HepG2 (cell line): ENCODE measurements around the gene KATNB1. TPM values are rescaled to one million over a fixed set of nuclear protein-coding genes. Genes with fewer than 3 reads are reported as not detected.

ENCODE experiments used
- GLI4 ChIP-seq: sonication (generic); formaldehyde crosslinking; IDR thresholded peaks from 2 replicates; pipeline ENCODE4 v1.5.1; 2020; ENCODE audit warnings: missing genetic modification reagents, mild to moderate bottlenecking, moderate library complexity, borderline replicate concordance
- KLF9 ChIP-seq: IDR thresholded peaks from 2 replicates; pipeline ENCODE4 v1.6.1; 2016; ENCODE audit warnings: low read depth
- MTF2 ChIP-seq: sonication (generic); formaldehyde crosslinking; IDR thresholded peaks from 2 replicates; pipeline ENCODE4 v1.5.0; 2020; ENCODE audit warnings: missing genetic modification reagents, borderline replicate concordance
- TEAD2 ChIP-seq: sonication (generic); formaldehyde crosslinking; IDR thresholded peaks from 2 replicates; pipeline ENCODE4 v1.9.0; 2021; ENCODE audit warnings: missing genetic modification reagents
- ZNF235 ChIP-seq: sonication (generic); formaldehyde crosslinking; IDR thresholded peaks from 2 replicates; pipeline ENCODE4 v1.8.1; 2023; ENCODE audit warnings: mild to moderate bottlenecking, missing genetic modification reagents, borderline replicate concordance
- ZNF543 ChIP-seq: sonication (generic); formaldehyde crosslinking; IDR thresholded peaks from 2 replicates; pipeline ENCODE4 v1.4.0; 2020; ENCODE audit warnings: mild to moderate bottlenecking, missing genetic modification reagents
- ZNF567 ChIP-seq: sonication (generic); formaldehyde crosslinking; IDR thresholded peaks from 2 replicates; pipeline ENCODE4 v1.8.1; 2023; ENCODE audit warnings: mild to moderate bottlenecking, missing genetic modification reagents, borderline replicate concordance
- ZNF629 ChIP-seq: sonication (generic); formaldehyde crosslinking; conservative IDR thresholded peaks from 2 replicates; pipeline ENCODE4 v1.5.0; 2020; ENCODE audit warnings: missing genetic modification reagents
- ZZZ3 ChIP-seq: sonication (generic); formaldehyde crosslinking; IDR thresholded peaks from 2 replicates; pipeline ENCODE4 v1.4.0; 2020; ENCODE audit warnings: missing genetic modification reagents, mild to moderate bottlenecking, borderline replicate concordance
- polyA plus RNA-seq, 8 experiments: library from polyadenylated mRNA; depleted of rRNA in 3 of 8; stranded (reverse) in 7 of 8; unstranded in 1 of 8; fragments of >200 nt; fragmentation: Illumina TruSeq in 4 of 8; extraction: Trizol in 4 of 8; gene quantifications; 2 replicates each; pipeline versions ENCODE4 v1.2.1 to v1.2.3, GENCODE V29; 2011 to 2016; ENCODE audit warnings: low read depth in 4 of 8, missing spikeins in 1 of 8, mixed read lengths in 1 of 8; ENCODE audit not compliant: insufficient read depth in 1 of 8
- total RNA-seq, 5 experiments: library from RNA; depleted of rRNA; stranded (reverse); fragments of >200 nt; fragmentation: Illumina TruSeq; extraction: Trizol; gene quantifications; 2 replicates each; pipeline ENCODE4 v1.2.3, GENCODE V29; 2016; ENCODE audit warnings: low read depth in 1 of 5
- TF ChIP-seq, protein P1 (sequence below): sonication (generic); IDR thresholded peaks from 2 replicates; pipeline ENCODE4 v1.6.1; 2016; ENCODE audit warnings: low read depth, borderline replicate concordance
- TF ChIP-seq, protein P2 (sequence below): sonication (generic); formaldehyde crosslinking; IDR thresholded peaks from 2 replicates; pipeline ENCODE4 v1.5.1; 2020; ENCODE audit warnings: missing genetic modification reagents, mild to moderate bottlenecking, borderline replicate concordance
- TF ChIP-seq, protein P3 (sequence below): IDR thresholded peaks from 2 replicates; pipeline ENCODE4 v1.6.1; 2016; ENCODE audit warnings: low read depth, borderline replicate concordance
- TF ChIP-seq, protein P4 (sequence below): sonication (generic); formaldehyde crosslinking; IDR thresholded peaks from 2 replicates; pipeline ENCODE4 v1.8.1; 2023; ENCODE audit warnings: missing genetic modification reagents, mild to moderate bottlenecking, borderline replicate concordance
- TF ChIP-seq, protein P5 (sequence below): sonication (generic); formaldehyde crosslinking; IDR thresholded peaks from 2 replicates; pipeline ENCODE4 v1.5.1; 2020; ENCODE audit warnings: mild to moderate bottlenecking, missing genetic modification reagents, moderate library complexity
- TF ChIP-seq, protein P6 (sequence below): sonication (generic); formaldehyde crosslinking; IDR thresholded peaks from 2 replicates; pipeline ENCODE4 v1.4.0; 2020; ENCODE audit warnings: mild to moderate bottlenecking, missing genetic modification reagents, borderline replicate concordance

Gene KATNB1
- total and polyA plus RNA-seq, 2 of the 13 experiments (the other 11 are each of a cell fraction or from before 2014, with no cell fraction given), result 31.5 to 43.5 TPM

DNA sequence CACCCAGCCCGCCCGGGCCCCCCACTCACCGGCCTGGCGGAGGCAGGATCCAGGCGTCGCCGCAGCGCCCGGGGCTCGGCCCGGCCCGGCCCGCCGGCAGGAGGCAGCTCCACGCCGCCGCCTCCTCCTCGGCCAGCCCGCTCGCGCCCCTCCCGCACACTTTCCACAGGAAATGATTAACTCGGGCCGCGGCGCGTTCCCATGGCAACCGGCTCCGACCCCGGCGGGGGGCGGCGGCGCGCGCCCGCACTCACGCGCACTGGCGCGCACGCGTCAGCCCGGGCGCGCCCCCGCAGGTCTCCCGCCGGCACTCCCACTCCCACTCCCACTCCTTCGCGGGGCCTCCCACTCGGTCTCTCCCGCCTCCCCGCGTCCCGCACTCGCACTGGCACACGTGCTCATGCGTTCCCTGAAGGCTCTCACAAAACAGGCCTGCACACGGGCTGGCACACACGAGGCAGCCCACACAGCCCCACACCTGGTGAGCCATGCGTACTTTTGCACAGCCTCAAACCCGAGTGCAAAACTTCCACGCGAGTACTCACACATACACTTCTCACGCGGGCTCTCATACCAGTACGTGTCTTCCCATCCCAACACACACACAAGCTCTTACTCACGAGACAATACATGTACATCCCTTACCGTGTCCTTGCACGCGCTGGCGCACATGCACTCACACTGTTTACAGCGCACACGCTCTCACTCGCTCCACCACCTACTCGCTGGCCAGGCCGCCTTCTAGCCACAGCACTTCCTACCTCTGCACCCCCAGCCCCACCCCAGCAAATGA is 67.0 kb downstream of the KATNB1 start, which contains the start of gene KIFC3 (continued):
- TF ChIP-seq, protein P1, sequence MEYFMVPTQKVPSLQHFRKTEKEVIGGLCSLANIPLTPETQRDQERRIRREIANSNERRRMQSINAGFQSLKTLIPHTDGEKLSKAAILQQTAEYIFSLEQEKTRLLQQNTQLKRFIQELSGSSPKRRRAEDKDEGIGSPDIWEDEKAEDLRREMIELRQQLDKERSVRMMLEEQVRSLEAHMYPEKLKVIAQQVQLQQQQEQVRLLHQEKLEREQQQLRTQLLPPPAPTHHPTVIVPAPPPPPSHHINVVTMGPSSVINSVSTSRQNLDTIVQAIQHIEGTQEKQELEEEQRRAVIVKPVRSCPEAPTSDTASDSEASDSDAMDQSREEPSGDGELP, result no peak; the same call in 1 of the 2 replicates
- TF ChIP-seq KLF9 (CRISPR knock-in tag), result no peak
- TF ChIP-seq ZNF629 (CRISPR knock-in tag), result peak; percentile 33; the same call in 1 of the 2 replicates
- TF ChIP-seq, protein P2, sequence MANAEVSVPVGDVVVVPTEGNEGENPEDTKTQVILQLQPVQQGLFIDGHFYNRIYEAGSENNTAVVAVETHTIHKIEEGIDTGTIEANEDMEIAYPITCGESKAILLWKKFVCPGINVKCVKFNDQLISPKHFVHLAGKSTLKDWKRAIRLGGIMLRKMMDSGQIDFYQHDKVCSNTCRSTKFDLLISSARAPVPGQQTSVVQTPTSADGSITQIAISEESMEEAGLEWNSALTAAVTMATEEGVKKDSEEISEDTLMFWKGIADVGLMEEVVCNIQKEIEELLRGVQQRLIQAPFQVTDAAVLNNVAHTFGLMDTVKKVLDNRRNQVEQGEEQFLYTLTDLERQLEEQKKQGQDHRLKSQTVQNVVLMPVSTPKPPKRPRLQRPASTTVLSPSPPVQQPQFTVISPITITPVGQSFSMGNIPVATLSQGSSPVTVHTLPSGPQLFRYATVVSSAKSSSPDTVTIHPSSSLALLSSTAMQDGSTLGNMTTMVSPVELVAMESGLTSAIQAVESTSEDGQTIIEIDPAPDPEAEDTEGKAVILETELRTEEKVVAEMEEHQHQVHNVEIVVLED (CRISPR knock-in tag), result peak; percentile 71
- peak; percentile 3; the same call in 1 of the 2 replicates for TF ChIP-seq ZZZ3 (CRISPR knock-in tag)
- 0 out of 2 replicates have a peak, but pooled peaks have one; percentile 66 for TF ChIP-seq TEAD2
- peak; percentile 48 for TF ChIP-seq ZNF543 (CRISPR knock-in tag)
- TF ChIP-seq, protein P3, sequence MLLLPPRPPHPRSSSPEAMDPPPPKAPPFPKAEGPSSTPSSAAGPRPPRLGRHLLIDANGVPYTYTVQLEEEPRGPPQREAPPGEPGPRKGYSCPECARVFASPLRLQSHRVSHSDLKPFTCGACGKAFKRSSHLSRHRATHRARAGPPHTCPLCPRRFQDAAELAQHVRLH (CRISPR knock-in tag), result peak; percentile 27; the same call in 1 of the 2 replicates
- TF ChIP-seq ZNF567, result peak; percentile 84; the same call in 1 of the 2 replicates
- TF ChIP-seq ZNF235, result peak; percentile 86; the same call in 1 of the 2 replicates
- TF ChIP-seq, protein P4, sequence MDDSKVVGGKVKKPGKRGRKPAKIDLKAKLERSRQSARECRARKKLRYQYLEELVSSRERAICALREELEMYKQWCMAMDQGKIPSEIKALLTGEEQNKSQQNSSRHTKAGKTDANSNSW, result peak; percentile 26; the same call in 1 of the 2 replicates
- TF ChIP-seq, protein P5, sequence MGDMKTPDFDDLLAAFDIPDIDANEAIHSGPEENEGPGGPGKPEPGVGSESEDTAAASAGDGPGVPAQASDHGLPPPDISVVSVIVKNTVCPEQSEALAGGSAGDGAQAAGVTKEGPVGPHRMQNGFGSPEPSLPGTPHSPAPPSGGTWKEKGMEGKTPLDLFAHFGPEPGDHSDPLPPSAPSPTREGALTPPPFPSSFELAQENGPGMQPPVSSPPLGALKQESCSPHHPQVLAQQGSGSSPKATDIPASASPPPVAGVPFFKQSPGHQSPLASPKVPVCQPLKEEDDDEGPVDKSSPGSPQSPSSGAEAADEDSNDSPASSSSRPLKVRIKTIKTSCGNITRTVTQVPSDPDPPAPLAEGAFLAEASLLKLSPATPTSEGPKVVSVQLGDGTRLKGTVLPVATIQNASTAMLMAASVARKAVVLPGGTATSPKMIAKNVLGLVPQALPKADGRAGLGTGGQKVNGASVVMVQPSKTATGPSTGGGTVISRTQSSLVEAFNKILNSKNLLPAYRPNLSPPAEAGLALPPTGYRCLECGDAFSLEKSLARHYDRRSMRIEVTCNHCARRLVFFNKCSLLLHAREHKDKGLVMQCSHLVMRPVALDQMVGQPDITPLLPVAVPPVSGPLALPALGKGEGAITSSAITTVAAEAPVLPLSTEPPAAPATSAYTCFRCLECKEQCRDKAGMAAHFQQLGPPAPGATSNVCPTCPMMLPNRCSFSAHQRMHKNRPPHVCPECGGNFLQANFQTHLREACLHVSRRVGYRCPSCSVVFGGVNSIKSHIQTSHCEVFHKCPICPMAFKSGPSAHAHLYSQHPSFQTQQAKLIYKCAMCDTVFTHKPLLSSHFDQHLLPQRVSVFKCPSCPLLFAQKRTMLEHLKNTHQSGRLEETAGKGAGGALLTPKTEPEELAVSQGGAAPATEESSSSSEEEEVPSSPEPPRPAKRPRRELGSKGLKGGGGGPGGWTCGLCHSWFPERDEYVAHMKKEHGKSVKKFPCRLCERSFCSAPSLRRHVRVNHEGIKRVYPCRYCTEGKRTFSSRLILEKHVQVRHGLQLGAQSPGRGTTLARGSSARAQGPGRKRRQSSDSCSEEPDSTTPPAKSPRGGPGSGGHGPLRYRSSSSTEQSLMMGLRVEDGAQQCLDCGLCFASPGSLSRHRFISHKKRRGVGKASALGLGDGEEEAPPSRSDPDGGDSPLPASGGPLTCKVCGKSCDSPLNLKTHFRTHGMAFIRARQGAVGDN (CRISPR knock-in tag), result peak; percentile 98
- TF ChIP-seq, protein P6, sequence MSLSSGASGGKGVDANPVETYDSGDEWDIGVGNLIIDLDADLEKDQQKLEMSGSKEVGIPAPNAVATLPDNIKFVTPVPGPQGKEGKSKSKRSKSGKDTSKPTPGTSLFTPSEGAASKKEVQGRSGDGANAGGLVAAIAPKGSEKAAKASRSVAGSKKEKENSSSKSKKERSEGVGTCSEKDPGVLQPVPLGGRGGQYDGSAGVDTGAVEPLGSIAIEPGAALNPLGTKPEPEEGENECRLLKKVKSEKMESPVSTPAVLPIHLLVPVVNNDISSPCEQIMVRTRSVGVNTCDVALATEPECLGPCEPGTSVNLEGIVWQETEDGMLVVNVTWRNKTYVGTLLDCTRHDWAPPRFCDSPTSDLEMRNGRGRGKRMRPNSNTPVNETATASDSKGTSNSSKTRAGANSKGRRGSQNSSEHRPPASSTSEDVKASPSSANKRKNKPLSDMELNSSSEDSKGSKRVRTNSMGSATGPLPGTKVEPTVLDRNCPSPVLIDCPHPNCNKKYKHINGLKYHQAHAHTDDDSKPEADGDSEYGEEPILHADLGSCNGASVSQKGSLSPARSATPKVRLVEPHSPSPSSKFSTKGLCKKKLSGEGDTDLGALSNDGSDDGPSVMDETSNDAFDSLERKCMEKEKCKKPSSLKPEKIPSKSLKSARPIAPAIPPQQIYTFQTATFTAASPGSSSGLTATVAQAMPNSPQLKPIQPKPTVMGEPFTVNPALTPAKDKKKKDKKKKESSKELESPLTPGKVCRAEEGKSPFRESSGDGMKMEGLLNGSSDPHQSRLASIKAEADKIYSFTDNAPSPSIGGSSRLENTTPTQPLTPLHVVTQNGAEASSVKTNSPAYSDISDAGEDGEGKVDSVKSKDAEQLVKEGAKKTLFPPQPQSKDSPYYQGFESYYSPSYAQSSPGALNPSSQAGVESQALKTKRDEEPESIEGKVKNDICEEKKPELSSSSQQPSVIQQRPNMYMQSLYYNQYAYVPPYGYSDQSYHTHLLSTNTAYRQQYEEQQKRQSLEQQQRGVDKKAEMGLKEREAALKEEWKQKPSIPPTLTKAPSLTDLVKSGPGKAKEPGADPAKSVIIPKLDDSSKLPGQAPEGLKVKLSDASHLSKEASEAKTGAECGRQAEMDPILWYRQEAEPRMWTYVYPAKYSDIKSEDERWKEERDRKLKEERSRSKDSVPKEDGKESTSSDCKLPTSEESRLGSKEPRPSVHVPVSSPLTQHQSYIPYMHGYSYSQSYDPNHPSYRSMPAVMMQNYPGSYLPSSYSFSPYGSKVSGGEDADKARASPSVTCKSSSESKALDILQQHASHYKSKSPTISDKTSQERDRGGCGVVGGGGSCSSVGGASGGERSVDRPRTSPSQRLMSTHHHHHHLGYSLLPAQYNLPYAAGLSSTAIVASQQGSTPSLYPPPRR (CRISPR knock-in tag), result peak; percentile 62
- no peak; the same call in 1 of the 2 replicates for TF ChIP-seq GLI4
- TF ChIP-seq MTF2 (CRISPR knock-in tag), result no peak
